H1 (cell line): ENCODE data around the gene NELL2. TPM values are rescaled to one million over a fixed set of nuclear protein-coding genes. Genes with fewer than 3 reads are reported as not detected.

ENCODE experiments used
- CHD7 ChIP-seq: fragments of 300-600 bp; sonication (generic); IDR thresholded peaks from 2 replicates; pipeline ENCODE4 v1.7.1; 2012; ENCODE audit warnings: low read length, moderate library complexity, mild to moderate bottlenecking, inconsistent platforms; ENCODE audit not compliant: insufficient replicate concordance
- NANOG ChIP-seq: IDR thresholded peaks from 2 replicates; pipeline ENCODE4 v1.6.1; 2011; ENCODE audit warnings: low read length, low read depth, mild to moderate bottlenecking, inconsistent platforms; ENCODE audit not compliant: insufficient read depth, poor library complexity, severe bottlenecking
- TAF7 ChIP-seq: optimal IDR thresholded peaks from 2 replicates; pipeline ENCODE3; 2011; ENCODE audit warnings: low read depth, mild to moderate bottlenecking, inconsistent platforms, low read length, moderate library complexity, borderline replicate concordance
- polyA plus RNA-seq, 7 experiments: library from polyadenylated mRNA; depleted of rRNA in 3 of 7; stranded (reverse) in 5 of 7; unstranded in 2 of 7; fragments of >200 nt in 5 of 7; fragments of 200-250 nt in 2 of 7; gene quantifications; 1 replicate in 5 of 7; 2 replicates in 1 of 7; 4 replicates in 1 of 7; pipeline versions ENCODE4 v1.2.1 to v1.2.3, GENCODE V29; 2011 to 2013; ENCODE audit warnings: missing spikeins in 2 of 7, mixed read lengths in 2 of 7
- total RNA-seq: library from RNA; stranded (reverse); fragmentation: NEBNext Ultra II Directional; extraction: Animal tissue kit (Norgen Biotek cat#: 25700); gene quantifications from 2 replicates; pipeline ENCODE4 v1.2.1, GENCODE V29; 2021

NELL2 gene
- total and polyA plus RNA-seq, 2 of the 8 experiments (the other 6 are each of a cell fraction or from before 2014, with no cell fraction given) = 54.2 to 56.8 TPM

- TF ChIP-seq CHD7 (no peak), NANOG (no peak), TAF7 (no peak)
Measured at GRCh38 chr12:44697511-44697910, 178.6 kb downstream of the NELL2 start (continued).
